ENCODE results near the gene MYOF. TPM values are rescaled to one million over a fixed set of nuclear protein-coding genes. Genes with fewer than 3 reads are reported as not detected.

The MYOF gene
- total and polyA plus RNA-seq, 7 donors, result 0.70 to 9.4 (median 4.2) TPM

DNA sequence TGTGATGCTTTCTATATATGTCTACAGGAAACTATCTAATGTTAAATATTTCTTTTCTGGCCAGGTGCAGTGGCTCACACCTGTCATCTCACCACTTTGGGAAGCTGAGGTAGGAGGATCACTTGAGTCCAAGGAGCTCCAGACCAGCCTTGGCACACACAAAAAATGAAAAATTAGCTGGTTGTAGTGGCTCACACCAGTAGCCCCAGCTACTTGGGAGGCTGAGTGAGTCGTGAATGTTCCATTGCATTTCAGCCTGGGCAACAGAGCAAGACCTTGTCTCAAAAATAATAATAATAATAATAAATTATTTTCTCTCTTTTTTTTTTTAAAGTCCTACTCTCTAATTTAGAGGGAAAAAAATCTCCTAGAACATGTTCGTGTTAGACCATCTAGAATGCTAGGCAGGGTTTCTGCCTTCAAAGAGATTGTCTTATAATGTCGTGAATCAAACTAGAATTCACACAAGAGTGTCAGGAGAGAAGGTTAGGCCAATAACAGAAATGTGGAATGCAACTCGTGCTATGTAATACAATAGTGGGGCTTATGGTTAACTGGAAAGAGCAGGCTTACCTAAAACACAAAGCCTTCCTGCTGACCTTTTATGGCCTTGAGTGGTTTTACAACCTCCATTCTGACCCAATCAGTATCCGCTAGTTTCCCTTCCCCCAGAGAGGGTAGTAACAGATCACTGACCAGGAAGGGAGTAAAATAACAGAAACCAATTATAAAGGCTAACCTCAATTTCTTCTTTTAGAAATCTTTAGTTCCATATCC lies 46.3 kb downstream of the MYOF start:
- Histone ChIP-seq H3K27ac (peak overlapping the region; percentile 90), H3K27me3 (ENCODE audit: insufficient read depth in 3 of 3, low read length in 2 of 3) (no peaks in the 10 kb centered on the region), H3K36me3 (ENCODE audit: insufficient read depth in 1 of 2, low read depth in 1 of 2) (no peaks in the 10 kb centered on the region), H3K9me3 (no peaks in the 10 kb centered on the region), H3K4me3 (no peak overlapping the region), H3K4me1 (peaks cover 22% of the 10 kb centered on the region)
- WGBS, 3 donors, result 49 to 64% (median 53%) methylated on average over 5 of the region's 5 CpGs
- ATAC-seq (peak in 3 of 4 donors; percentile 23 to 30 (median 27)), DNase-seq (no peak)
- intact Hi-C loops (cut with DNase I), result loop anchor here in 1 of 2 donors (5.0 kb wide), 1 partner anchor 46 kb away; the partner anchor contains the start of gene MYOF
- TF ChIP-seq, protein P1, sequence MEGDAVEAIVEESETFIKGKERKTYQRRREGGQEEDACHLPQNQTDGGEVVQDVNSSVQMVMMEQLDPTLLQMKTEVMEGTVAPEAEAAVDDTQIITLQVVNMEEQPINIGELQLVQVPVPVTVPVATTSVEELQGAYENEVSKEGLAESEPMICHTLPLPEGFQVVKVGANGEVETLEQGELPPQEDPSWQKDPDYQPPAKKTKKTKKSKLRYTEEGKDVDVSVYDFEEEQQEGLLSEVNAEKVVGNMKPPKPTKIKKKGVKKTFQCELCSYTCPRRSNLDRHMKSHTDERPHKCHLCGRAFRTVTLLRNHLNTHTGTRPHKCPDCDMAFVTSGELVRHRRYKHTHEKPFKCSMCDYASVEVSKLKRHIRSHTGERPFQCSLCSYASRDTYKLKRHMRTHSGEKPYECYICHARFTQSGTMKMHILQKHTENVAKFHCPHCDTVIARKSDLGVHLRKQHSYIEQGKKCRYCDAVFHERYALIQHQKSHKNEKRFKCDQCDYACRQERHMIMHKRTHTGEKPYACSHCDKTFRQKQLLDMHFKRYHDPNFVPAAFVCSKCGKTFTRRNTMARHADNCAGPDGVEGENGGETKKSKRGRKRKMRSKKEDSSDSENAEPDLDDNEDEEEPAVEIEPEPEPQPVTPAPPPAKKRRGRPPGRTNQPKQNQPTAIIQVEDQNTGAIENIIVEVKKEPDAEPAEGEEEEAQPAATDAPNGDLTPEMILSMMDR (IDR thresholded peaks at IDR 0.05), result no peak

DNA sequence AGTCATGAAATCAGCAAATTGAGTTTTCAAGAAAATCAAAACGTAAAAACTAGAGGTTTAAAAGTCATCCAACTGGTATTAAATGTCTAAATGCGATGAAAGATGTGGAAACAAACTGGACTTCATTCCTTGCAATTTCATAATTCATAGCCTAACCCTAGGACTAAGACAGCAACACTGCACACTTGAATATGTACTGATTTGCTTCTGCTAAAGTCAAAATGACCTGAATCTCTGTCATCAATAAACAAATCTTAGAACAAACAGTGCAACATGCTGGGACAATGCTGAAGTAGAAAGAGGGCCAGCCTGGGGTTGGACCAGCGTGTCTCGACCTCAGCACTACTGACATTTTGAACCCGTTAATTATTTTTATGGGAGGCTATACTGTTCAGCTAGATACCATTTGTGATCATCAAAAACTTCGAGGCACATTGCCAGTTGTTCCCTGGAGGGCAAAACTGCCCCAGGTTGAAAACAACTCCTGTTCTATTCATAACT lies 47.1 kb downstream of the MYOF start:
- 54 to 71% (median 67%) methylated on average over 6 of the region's 6 CpGs for WGBS, 3 donors
- intact Hi-C loops (cut with DNase I), result loop anchor here in 1 of 2 donors (5.0 kb wide), 1 partner anchor 47 kb away; the partner anchor contains the start of gene MYOF

DNA sequence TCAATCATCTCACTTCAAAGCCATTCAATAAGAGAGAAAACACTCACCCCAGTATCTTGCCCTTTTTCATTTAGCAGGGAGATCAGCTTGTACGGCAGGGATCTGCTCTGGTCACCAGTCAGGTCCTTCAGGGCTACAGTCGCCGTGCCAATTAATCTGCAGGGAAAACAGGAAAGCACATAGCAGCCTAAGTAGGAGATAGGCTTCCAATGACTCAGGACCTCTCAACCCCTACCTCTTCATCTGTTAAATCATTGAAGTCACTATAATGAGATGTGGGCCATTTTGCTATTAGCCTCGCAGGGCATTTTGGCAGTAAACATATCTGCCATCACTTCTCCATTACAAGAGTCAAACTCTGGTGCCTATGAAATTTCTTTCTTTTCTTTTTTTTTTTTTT lies 50.8 kb downstream of the MYOF start:
- Histone ChIP-seq H3K4me1 (peaks cover 4% of the 10 kb centered on the region), H3K36me3 (ENCODE audit: insufficient read depth in 1 of 2, low read depth in 1 of 2) (no peaks in the 10 kb centered on the region), H3K27ac (no peak overlapping the region), H3K27me3 (ENCODE audit: insufficient read depth in 3 of 3, low read length in 2 of 3) (no peaks in the 10 kb centered on the region), H3K9me3 (no peaks in the 10 kb centered on the region), H3K4me3 (no peak overlapping the region)
- ATAC-seq (no peak), DNase-seq (no peak)
- intact Hi-C loops (cut with DNase I), result no loop called here
- 85 to 87% (median 87%) methylated on average over 4 of the region's 4 CpGs for WGBS, 3 donors
- TF ChIP-seq, protein P1 (IDR thresholded peaks at IDR 0.05), result no peak

More for the DNA sequence above, 47.1 kb downstream of the MYOF start:
- peaks cover 22% of the 10 kb centered on the region for H3K4me1 ChIP-seq
- no peaks in the 10 kb centered on the region for H3K36me3 ChIP-seq (ENCODE audit: insufficient read depth in 1 of 2, low read depth in 1 of 2)
- DNase-seq, result no peak
- no peak overlapping the region for H3K4me3 ChIP-seq
- ATAC-seq, result no peak
- H3K9me3 ChIP-seq, result no peaks in the 10 kb centered on the region
- no peaks in the 10 kb centered on the region for H3K27me3 ChIP-seq (ENCODE audit: insufficient read depth in 3 of 3, low read length in 2 of 3)
- H3K27ac ChIP-seq, result peak overlapping the region; percentile 90
- TF ChIP-seq, protein P1 (IDR thresholded peaks at IDR 0.05), result no peak

DNA sequence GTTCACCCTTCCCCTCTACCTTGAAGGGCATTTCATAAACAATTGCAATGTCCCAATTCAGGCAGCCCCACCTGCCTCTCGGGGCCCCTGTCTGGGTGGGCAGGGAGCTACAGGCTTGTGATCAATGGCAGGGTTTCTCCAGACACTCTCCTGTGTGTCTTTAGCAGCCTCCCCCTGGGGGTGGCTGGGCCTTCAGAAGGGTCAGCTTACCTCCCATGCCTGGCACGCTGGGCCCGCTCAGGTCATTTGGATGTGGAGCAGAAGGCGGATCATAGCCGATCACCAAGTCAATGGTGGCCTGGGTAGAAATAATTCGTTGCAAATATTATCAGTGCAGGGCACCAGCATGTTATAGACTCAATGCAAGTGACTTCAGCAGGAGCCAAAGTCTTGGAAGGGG lies 56.3 kb downstream of the MYOF start:
- Histone ChIP-seq H3K4me1 (no peaks in the 10 kb centered on the region), H3K27me3 (ENCODE audit: insufficient read depth in 3 of 3, low read length in 2 of 3) (no peaks in the 10 kb centered on the region), H3K9me3 (no peaks in the 10 kb centered on the region), H3K27ac (no peak overlapping the region), H3K36me3 (ENCODE audit: insufficient read depth in 1 of 2, low read depth in 1 of 2) (no peaks in the 10 kb centered on the region), H3K4me3 (no peak overlapping the region)
- intact Hi-C loops (cut with DNase I), result no loop called here
- ATAC-seq, result no peak
- DNase-seq, result no peak
- WGBS, 3 donors, result 92 to 95% (median 93%) methylated on average over 6 of the region's 6 CpGs
- TF ChIP-seq, protein P1 (IDR thresholded peaks at IDR 0.05), result no peak

Measured in psoas muscle (tissue), 8 donors.